MM.1S (cell line): ENCODE data around the gene LRRC37A.
"Not testable (repeated sequence)": the region's sequence is repeated elsewhere in the genome, so short reads cannot be mapped to it uniquely, and the experiment has no call there.

Experiments used
- DNase-seq: peaks from one replicate; pipeline ENCODE4 v3.0.0-alpha.2; 2015
- H2AFZ ChIP-seq: fragments of 300-600 bp; sonication (generic); 2 replicates; pipeline ENCODE4 v1.6.0; 2016; ENCODE audit warnings: antibody characterized with exemption, low read length
- H3F3A ChIP-seq: fragments of 300-600 bp; sonication (generic); 2 replicates; pipeline ENCODE4 v1.6.1; 2016; ENCODE audit warnings: mild to moderate bottlenecking, antibody characterized with exemption, low read length, moderate library complexity, mixed read lengths; ENCODE audit not compliant: insufficient read depth
- H3K27ac ChIP-seq: fragments of 300-600 bp; sonication (generic); 2 replicates; pipeline ENCODE4 v1.5.1; 2016; ENCODE audit warnings: mild to moderate bottlenecking, low read length
- H3K27me3 ChIP-seq: fragments of 300-600 bp; sonication (generic); replicated peaks from 2 replicates; pipeline ENCODE4 v1.6.0; 2016; ENCODE audit warnings: low read length; ENCODE audit not compliant: insufficient read depth
- H3K36me3 ChIP-seq: fragments of 300-600 bp; sonication (generic); replicated peaks from 2 replicates; pipeline ENCODE4 v1.6.1; 2016; ENCODE audit warnings: mild to moderate bottlenecking, low read length, mixed read lengths; ENCODE audit not compliant: insufficient read depth
- H3K4me1 ChIP-seq: fragments of 300-600 bp; sonication (generic); 2 replicates; pipeline ENCODE4 v1.6.1; 2016; ENCODE audit warnings: low read length, mixed read lengths
- H3K4me2 ChIP-seq: fragments of 300-600 bp; sonication (generic); 2 replicates; pipeline ENCODE4 v1.6.0; 2016; ENCODE audit warnings: low read depth, low read length
- H3K4me3 ChIP-seq: fragments of 300-600 bp; sonication (generic); 2 replicates; pipeline ENCODE4 v1.5.1; 2016; ENCODE audit warnings: low read length, mixed read lengths
- H3K79me2 ChIP-seq: fragments of 300-600 bp; sonication (generic); 2 replicates; pipeline ENCODE4 v1.6.1; 2016; ENCODE audit warnings: mixed run types, low read length, mixed read lengths
- H3K9ac ChIP-seq: fragments of 300-600 bp; sonication (generic); 2 replicates; pipeline ENCODE4 v1.6.1; 2016; ENCODE audit warnings: low read length, mixed read lengths
- H3K9me2 ChIP-seq: fragments of 300-600 bp; sonication (generic); replicated peaks from 2 replicates; pipeline ENCODE4 v1.6.1; 2016; ENCODE audit warnings: mild to moderate bottlenecking, low read length, mixed read lengths; ENCODE audit not compliant: insufficient read depth
- H3K9me3 ChIP-seq: fragments of 300-600 bp; sonication (generic); replicated peaks from 2 replicates; pipeline ENCODE4 v1.6.1; 2016; ENCODE audit warnings: mild to moderate bottlenecking, low read length, mixed read lengths; ENCODE audit not compliant: insufficient read depth
- H4K20me1 ChIP-seq: fragments of 300-600 bp; sonication (generic); 2 replicates; pipeline ENCODE4 v1.6.1; 2016; ENCODE audit warnings: mild to moderate bottlenecking, low read length, moderate library complexity, mixed read lengths; ENCODE audit not compliant: insufficient read depth

Gene LRRC37A

DNA sequence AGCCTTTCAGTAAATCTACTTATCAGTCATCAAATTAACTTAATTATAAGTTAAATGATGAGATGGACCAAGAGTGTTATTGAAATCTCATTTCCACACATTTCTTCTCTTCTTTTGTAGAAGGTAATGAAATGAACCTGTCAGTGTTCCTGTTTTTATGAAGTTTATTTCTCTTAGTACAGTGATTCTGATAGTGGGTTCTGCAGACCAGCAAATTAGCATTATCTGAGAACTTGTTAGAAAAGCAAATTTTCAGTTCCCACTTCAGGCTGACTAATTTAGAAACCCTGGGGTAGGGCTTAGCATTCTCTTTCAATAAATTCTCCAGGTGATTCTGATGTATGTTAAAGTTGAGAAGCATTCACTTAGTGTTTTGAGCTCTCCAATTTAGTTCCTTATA, 90.6 kb downstream of the LRRC37A start:
- not testable (repeated sequence) for H3K9me3 ChIP-seq, H3K27me3 ChIP-seq, H2AFZ ChIP-seq, H3K4me1 ChIP-seq, H4K20me1 ChIP-seq, H3K4me3 ChIP-seq, DNase-seq, H3K79me2 ChIP-seq, H3K9ac ChIP-seq, H3K27ac ChIP-seq, H3K36me3 ChIP-seq, H3K4me2 ChIP-seq, H3K9me2 ChIP-seq, H3F3A ChIP-seq
